ENCODE data around the gene DNAH1. TPM values are rescaled to one million over a fixed set of nuclear protein-coding genes. Genes with fewer than 3 reads are reported as not detected.

DNAH1 gene
- total and polyA plus RNA-seq, 2 experiments from 2014 or later, result 0.81 to 1.8 TPM

DNA sequence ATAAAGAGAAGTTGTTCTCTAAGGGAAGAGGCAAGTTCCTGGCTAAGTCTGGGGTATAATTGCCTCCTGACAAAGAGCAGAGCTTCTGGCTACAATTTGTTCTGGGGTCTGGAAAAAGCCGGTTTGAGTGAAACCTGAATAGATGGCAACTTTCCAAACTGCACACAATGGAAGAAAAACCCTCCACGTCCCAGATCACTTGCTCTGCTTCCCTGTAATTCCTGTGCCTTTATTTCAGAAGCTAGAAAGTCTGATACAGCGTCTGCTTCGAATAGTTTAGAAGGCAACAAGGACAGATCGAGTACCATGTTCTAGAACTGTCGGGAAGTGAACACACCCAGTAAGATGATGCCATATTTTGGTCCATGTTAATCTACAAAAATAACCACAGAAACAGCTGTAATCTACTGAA, 36.1 kb upstream of the DNAH1 start (continued):
- TF ChIP-seq ZNF462 (CRISPR knock-in tag; IDR thresholded peaks at IDR 0.05), result no peak
- TF ChIP-seq EZH2phosphoT487 (IDR thresholded peaks at IDR 0.05; ENCODE audit: unreplicated experiment), result no peak
- TF ChIP-seq JUNB (IDR thresholded peaks at IDR 0.05; ENCODE audit: unreplicated experiment), result no peak
- TF ChIP-seq STAT1 (IDR thresholded peaks at IDR 0.05; ENCODE audit: unreplicated experiment), result no peak
- TF ChIP-seq NANOG (IDR thresholded peaks at IDR 0.05; ENCODE audit: borderline replicate concordance), result no peak
- no peak for TF ChIP-seq EZH2 (IDR thresholded peaks at IDR 0.05; ENCODE audit: low read depth, unreplicated experiment)
- no peak for TF ChIP-seq POLR2AphosphoS5 (IDR thresholded peaks at IDR 0.05; ENCODE audit: low read depth)
- no peak for TF ChIP-seq ZNF331 (CRISPR knock-in tag; IDR thresholded peaks at IDR 0.05; ENCODE audit: low read depth)
- no peak for TF ChIP-seq ZNF114 (CRISPR knock-in tag; IDR thresholded peaks at IDR 0.05)
- TF ChIP-seq CREB1 (CRISPR knock-in tag; IDR thresholded peaks at IDR 0.05; ENCODE audit: low read depth), result no peak
- no peak for TF ChIP-seq CTCF (conservative IDR thresholded peaks at IDR 0.05; ENCODE audit: low read depth in 2 of 2)

Data from GM23338 (cell line).